Testis (tissue), 3 donors: ENCODE measurements around the gene PARVG. TPM values are rescaled to one million over a fixed set of nuclear protein-coding genes. Genes with fewer than 3 reads are reported as not detected.

Experiments
- DNase-seq: peaks from one replicate; pipeline ENCODE4 v3.0.0-alpha.2; 2019
- H3K27ac ChIP-seq, 2 donors: fragments of 200-600 bp; sonication (generic); one replicate each; pipeline ENCODE4 v1.5.1; 2019
- H3K27me3 ChIP-seq: fragments of 200-600 bp; sonication (generic); one replicate; pipeline ENCODE4 v1.5.1; 2019
- H3K36me3 ChIP-seq: fragments of 200-600 bp; sonication (generic); one replicate; pipeline ENCODE4 v1.5.1; 2017; ENCODE audit warnings: low read depth; ENCODE audit errors: missing control alignments
- H3K4me1 ChIP-seq: fragments of 200-600 bp; sonication (generic); one replicate; pipeline ENCODE4 v1.5.1; 2019
- H3K4me3 ChIP-seq, 2 donors: fragments of 200-600 bp; sonication (generic); one replicate each; pipeline ENCODE4 v1.5.1; 2017 to 2019
- H3K9me3 ChIP-seq: fragments of 200-600 bp; sonication (generic); one replicate; pipeline ENCODE4 v1.5.1; 2017
- POLR2A ChIP-seq: fragments of 450-650 bp; IDR thresholded peaks from one replicate; pipeline ENCODE4 v1.6.1; 2017; ENCODE audit warnings: antibody characterized with exemption, mild to moderate bottlenecking, moderate library complexity
- WGBS, 2 donors: methylation state at CpG; one replicate each; pipeline ENCODE4 v1.1.5; 2018; 5-methylcytosine and 5-hydroxymethylcytosine counted together
- intact Hi-C: fragments of 100-400 bp; cut with DNase I; formaldehyde crosslinking; loops from one replicate; pipeline ENCODE4 v1.15.1; 2023; ENCODE audit warnings: low total_unique reads
- polyA plus RNA-seq: library from polyadenylated mRNA; stranded (reverse); fragments of 350-450 nt; fragmentation: Illumina TruSeq; extraction: RNeasy Lipid Tissue Mini Kit (QIAGEN cat#74804); gene quantifications from one replicate; pipeline ENCODE4 v1.2.3, GENCODE V29; 2014; ENCODE audit warnings: low read depth, low replicate concordance; ENCODE audit not compliant: insufficient read depth
- total RNA-seq, 2 donors: library from RNA; depleted of rRNA; stranded (reverse); fragments of >200 nt; gene quantifications; one replicate each; pipeline ENCODE4 v1.2.3, GENCODE V29; 2016
- TF ChIP-seq, protein P1 (sequence below), 3 experiments: fragments of 450-650 bp in 2 of 3; fragments of 200-600 bp in 1 of 3; sonication (generic) in 1 of 3; IDR thresholded peaks; one replicate each; pipeline ENCODE4 v1.5.1; 2016 to 2019; ENCODE audit warnings: antibody characterized with exemption in 3 of 3, mild to moderate bottlenecking in 2 of 3, moderate library complexity in 1 of 3

PARVG gene
- total and polyA plus RNA-seq, 3 donors from 2014 or later: 7.2 to 14.1 (median 9.7) TPM

DNA sequence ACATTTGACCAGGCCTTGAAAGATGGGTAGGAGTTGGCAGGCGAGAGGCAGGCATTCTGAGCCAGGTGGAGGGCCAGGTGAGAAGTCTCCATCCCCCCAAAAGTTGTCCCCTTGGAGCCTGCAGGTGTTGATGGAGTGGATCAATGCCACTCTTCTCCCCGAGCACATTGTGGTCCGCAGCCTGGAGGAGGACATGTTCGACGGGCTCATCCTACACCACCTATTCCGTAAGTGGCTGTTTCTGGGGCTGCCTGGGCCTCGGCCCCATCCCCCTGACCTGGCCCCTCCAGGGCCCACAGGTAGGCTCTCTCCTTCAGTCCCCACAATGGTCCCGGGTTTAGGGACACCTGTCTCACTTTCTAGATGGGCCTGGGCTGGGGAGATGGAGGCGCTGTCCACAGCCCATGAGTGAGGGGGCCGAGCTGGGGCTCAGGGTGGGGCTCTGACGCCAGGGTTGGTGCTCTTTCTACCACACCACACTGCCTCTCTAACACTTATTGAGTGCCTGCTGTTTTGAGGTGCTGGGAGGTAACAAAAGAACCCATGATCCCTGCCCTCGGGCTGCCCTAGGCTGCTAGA, 7.0 kb downstream of the PARVG start:
- TF ChIP-seq, protein P1, sequence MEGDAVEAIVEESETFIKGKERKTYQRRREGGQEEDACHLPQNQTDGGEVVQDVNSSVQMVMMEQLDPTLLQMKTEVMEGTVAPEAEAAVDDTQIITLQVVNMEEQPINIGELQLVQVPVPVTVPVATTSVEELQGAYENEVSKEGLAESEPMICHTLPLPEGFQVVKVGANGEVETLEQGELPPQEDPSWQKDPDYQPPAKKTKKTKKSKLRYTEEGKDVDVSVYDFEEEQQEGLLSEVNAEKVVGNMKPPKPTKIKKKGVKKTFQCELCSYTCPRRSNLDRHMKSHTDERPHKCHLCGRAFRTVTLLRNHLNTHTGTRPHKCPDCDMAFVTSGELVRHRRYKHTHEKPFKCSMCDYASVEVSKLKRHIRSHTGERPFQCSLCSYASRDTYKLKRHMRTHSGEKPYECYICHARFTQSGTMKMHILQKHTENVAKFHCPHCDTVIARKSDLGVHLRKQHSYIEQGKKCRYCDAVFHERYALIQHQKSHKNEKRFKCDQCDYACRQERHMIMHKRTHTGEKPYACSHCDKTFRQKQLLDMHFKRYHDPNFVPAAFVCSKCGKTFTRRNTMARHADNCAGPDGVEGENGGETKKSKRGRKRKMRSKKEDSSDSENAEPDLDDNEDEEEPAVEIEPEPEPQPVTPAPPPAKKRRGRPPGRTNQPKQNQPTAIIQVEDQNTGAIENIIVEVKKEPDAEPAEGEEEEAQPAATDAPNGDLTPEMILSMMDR (IDR thresholded peaks at IDR 0.05): no peak
- TF ChIP-seq POLR2A: no peak
- 94 to 95% methylated on average over 9 to 12 of the region's 12 CpGs for WGBS, 2 donors
- no peaks in the 10 kb centered on the region for H3K9me3 ChIP-seq
- H3K27me3 ChIP-seq: no peaks in the 10 kb centered on the region
- H3K27ac ChIP-seq: no peak overlapping the region
- no peak for DNase-seq
- no peaks in the 10 kb centered on the region for H3K36me3 ChIP-seq
- H3K4me1 ChIP-seq: no peaks in the 10 kb centered on the region
- no peak overlapping the region for H3K4me3 ChIP-seq
- intact Hi-C loops: no loop called here

DNA sequence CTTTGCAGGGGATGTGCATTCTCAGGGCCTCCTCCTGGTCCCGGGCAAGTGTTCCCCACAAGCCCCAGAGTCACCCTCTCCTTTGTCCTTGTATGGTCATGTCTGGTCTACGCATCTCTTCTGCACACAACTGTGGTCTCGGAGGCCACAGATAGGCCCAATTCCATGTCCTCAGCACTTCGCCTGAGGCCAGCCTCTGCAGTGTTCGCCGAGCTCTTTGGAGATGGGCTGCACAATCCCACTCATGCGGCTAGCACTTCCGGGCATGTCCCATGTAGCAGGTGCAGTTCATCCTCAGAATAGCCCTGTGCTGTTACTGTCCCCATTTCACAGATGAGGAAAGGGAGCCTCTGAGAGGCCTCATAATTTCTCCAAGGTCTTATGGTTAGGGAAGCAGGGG, 7.6 kb downstream of the PARVG start:
- H3K36me3 ChIP-seq: no peaks in the 10 kb centered on the region
- no peak for DNase-seq

DNA sequence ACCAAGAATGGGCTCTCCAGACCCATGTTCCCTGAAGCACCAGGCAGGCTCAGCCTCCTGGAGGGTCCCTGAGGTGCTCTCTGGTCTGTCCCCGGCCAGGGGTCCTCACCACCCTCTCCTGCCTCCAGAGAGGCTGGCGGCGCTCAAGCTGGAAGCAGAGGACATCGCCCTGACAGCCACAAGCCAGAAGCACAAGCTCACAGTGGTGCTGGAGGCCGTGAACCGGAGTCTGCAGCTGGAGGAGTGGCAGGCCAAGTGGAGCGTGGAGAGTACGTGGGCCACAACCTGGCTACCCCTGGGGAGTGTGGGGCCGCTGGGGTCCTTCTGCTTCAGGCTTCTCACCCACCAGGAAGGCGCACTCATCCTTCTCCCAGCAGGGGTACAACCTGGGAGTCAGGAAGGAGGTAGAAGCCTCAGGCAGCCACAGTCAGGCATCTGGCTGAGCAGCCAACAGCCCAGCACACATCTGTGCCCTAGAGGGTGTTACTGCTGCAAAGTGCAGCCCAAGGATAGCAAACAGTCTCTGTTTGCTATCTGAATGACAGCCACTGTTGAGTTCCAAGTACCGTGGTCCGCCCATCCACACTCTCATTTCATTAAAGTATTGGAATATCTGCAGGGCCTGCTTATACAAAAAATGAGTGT, 8.4 kb downstream of the PARVG start:
- DNase-seq: no peak
- H3K4me1 ChIP-seq: no peaks in the 10 kb centered on the region
- no peaks in the 10 kb centered on the region for H3K27me3 ChIP-seq
- intact Hi-C loops: no loop called here
- TF ChIP-seq, protein P1 (IDR thresholded peaks at IDR 0.05): no peak
- no peak for TF ChIP-seq POLR2A
- no peaks in the 10 kb centered on the region for H3K36me3 ChIP-seq
- WGBS, 2 donors: 91 to 96% methylated on average over 4 to 12 of the region's 12 CpGs
- H3K27ac ChIP-seq: no peak overlapping the region
- H3K4me3 ChIP-seq: no peak overlapping the region
- no peaks in the 10 kb centered on the region for H3K9me3 ChIP-seq

More for the DNA sequence above, 7.6 kb downstream of the PARVG start:
- no peak for TF ChIP-seq POLR2A
- TF ChIP-seq, protein P1 (IDR thresholded peaks at IDR 0.05): no peak
- WGBS, 2 donors: 97 to 99% methylated on average over 7 to 8 of the region's 8 CpGs
- H3K9me3 ChIP-seq: no peaks in the 10 kb centered on the region
- no peak overlapping the region for H3K27ac ChIP-seq
- no peaks in the 10 kb centered on the region for H3K27me3 ChIP-seq
- intact Hi-C loops: no loop called here
- H3K4me3 ChIP-seq: no peak overlapping the region
- no peaks in the 10 kb centered on the region for H3K4me1 ChIP-seq

DNA sequence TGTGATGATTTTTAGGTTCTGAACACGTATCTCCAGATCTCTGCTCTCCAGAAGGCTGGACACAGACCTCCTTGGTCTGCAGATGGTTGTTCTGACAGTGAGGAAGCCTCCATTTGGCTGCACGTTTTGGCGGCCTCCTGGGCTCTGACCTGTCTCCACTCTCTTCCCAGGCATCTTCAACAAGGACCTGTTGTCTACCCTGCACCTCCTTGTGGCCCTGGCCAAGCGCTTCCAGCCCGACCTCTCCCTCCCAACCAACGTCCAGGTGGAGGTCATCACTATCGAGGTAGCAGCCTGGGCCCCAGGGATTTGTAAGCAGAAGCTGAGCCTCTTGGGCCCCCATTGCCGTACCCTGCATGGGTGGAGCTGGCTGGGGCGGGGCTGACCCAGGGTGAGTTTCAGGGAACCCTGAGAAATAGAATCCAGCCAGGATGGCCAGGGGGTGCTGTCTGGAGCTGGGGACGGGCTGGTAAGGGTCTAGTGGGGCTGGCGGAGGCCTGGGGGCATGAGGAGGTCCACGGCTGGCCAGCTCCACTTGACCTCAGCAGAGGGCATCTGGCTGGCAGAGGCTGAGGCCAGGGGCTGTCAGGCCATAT, 9.8 kb downstream of the PARVG start:
- WGBS, 2 donors: 80 to 89% methylated on average over 3 to 12 of the region's 12 CpGs
- no peaks in the 10 kb centered on the region for H3K36me3 ChIP-seq
- intact Hi-C loops: no loop called here
- no peaks in the 10 kb centered on the region for H3K9me3 ChIP-seq
- no peak for DNase-seq
- H3K27ac ChIP-seq: no peak overlapping the region
- TF ChIP-seq, protein P1 (IDR thresholded peaks at IDR 0.05): no peak
- TF ChIP-seq POLR2A: no peak
- no peak overlapping the region for H3K4me3 ChIP-seq
- no peaks in the 10 kb centered on the region for H3K4me1 ChIP-seq
- H3K27me3 ChIP-seq: no peaks in the 10 kb centered on the region
